SHP77 treated with DMSO at 0.1 percent for 48 hours (cell line): ENCODE results near the gene KIF1A.
"Not testable (repeated sequence)": the region's sequence is repeated elsewhere in the genome, so short reads cannot be mapped to it uniquely, and the experiment has no call there.

ENCODE experiments used
- DNase-seq: peaks from one replicate; lab custom pipeline; 2025; lab: John Stamatoyannopoulos, UW

Gene KIF1A

GRCh38 chr2:240702640-240703011, 117.4 kb downstream of the KIF1A start:
- DNase-seq = no peak

GRCh38 chr2:240701736-240702639, 118.0 kb downstream of the KIF1A start:
- no peak for DNase-seq

- no peak for DNase-seq
Measured at GRCh38 chr2:240701091-240701735, 118.8 kb downstream of the KIF1A start.

- DNase-seq = not testable (repeated sequence)
Measured at GRCh38 chr2:240700616-240701015, 119.4 kb downstream of the KIF1A start.

GRCh38 chr2:240699835-240700234, 120.2 kb downstream of the KIF1A start:
- not testable (repeated sequence) for DNase-seq

GRCh38 chr2:240698852-240699561, 121.0 kb downstream of the KIF1A start:
- DNase-seq = not testable (repeated sequence)

GRCh38 chr2:240696469-240696868, 123.5 kb downstream of the KIF1A start:
- DNase-seq = not testable (repeated sequence)

- DNase-seq = not testable (repeated sequence)
Measured at GRCh38 chr2:240695593-240695992, 124.4 kb downstream of the KIF1A start.

- not testable (repeated sequence) for DNase-seq
Measured at GRCh38 chr2:240694304-240694703, 125.7 kb downstream of the KIF1A start.

GRCh38 chr2:240692583-240693561, 127.1 kb downstream of the KIF1A start:
- DNase-seq = not testable (repeated sequence)

- DNase-seq = not testable (repeated sequence)
Measured at GRCh38 chr2:240691631-240692420, 128.2 kb downstream of the KIF1A start, which contains the start of gene AQP12A. AQP12A (plus strand) TSS chr2:240691866; CDS start chr2:240691914, 48 bp downstream.

- DNase-seq = not testable (repeated sequence)
Measured at GRCh38 chr2:240691075-240691427, 129.0 kb downstream of the KIF1A start.

GRCh38 chr2:240690421-240691074, 129.5 kb downstream of the KIF1A start:
- not testable (repeated sequence) for DNase-seq

GRCh38 chr2:240689975-240690374, 130.0 kb downstream of the KIF1A start:
- no peak for DNase-seq

GRCh38 chr2:240688553-240688919, 131.5 kb downstream of the KIF1A start:
- no peak for DNase-seq

- DNase-seq = no peak
Measured at GRCh38 chr2:240687741-240688552, 132.1 kb downstream of the KIF1A start.

- no peak for DNase-seq
Measured at GRCh38 chr2:240687045-240687740, 132.8 kb downstream of the KIF1A start.

- no peak for DNase-seq
Measured at GRCh38 chr2:240686460-240686859, 133.6 kb downstream of the KIF1A start.
